ENCODE measurements around the gene TSNAX.
"Not testable (repeated sequence)": the region's sequence is repeated elsewhere in the genome, so short reads cannot be mapped to it uniquely, and the experiment has no call there.

The TSNAX gene

GRCh38 chr1:231528172-231529029, at the start of gene TSNAX:
Gene TSNAX (plus strand): TSS chr1:231528669. CDS start chr1:231528811, 142 bp downstream.
- DNase-seq = peak; percentile 91

- no peak for DNase-seq
These were observed 49.7 kb upstream of the TSNAX start for GRCh38 chr1:231478811-231479210.

GRCh38 chr1:231480008-231480407, 48.5 kb upstream of the TSNAX start:
- no peak for DNase-seq

- no peak for DNase-seq
These were observed 47.2 kb upstream of the TSNAX start for GRCh38 chr1:231481289-231481688.

- no peak for DNase-seq
These were observed 43.3 kb upstream of the TSNAX start for GRCh38 chr1:231485029-231485784.

GRCh38 chr1:231487019-231487418, 41.5 kb upstream of the TSNAX start:
- DNase-seq = no peak

GRCh38 chr1:231487910-231488309, 40.6 kb upstream of the TSNAX start:
- no peak for DNase-seq

- DNase-seq = no peak
These were observed 34.9 kb upstream of the TSNAX start for GRCh38 chr1:231493421-231494185.

- no peak for DNase-seq
These were observed 33.9 kb upstream of the TSNAX start for GRCh38 chr1:231494439-231495110.

GRCh38 chr1:231497629-231498152, 30.8 kb upstream of the TSNAX start:
- DNase-seq = no peak

- no peak for DNase-seq
These were observed 29.2 kb upstream of the TSNAX start for GRCh38 chr1:231499148-231499763.

GRCh38 chr1:231500666-231501065, 27.8 kb upstream of the TSNAX start:
- no peak for DNase-seq

- not testable (repeated sequence) for DNase-seq
These were observed 25.3 kb upstream of the TSNAX start for GRCh38 chr1:231503168-231503567.

- no peak for DNase-seq
These were observed 20.8 kb upstream of the TSNAX start for GRCh38 chr1:231507476-231508355.

- no peak for DNase-seq
These were observed 20.0 kb upstream of the TSNAX start for GRCh38 chr1:231508497-231508896.

GRCh38 chr1:231508941-231509340, 19.5 kb upstream of the TSNAX start:
- no peak for DNase-seq

- DNase-seq = no peak
These were observed 16.2 kb upstream of the TSNAX start for GRCh38 chr1:231512147-231512698.

GRCh38 chr1:231515748-231516147, 12.7 kb upstream of the TSNAX start:
- DNase-seq = no peak

GRCh38 chr1:231517076-231517475, 11.4 kb upstream of the TSNAX start:
- no peak for DNase-seq

GRCh38 chr1:231518485-231519034, 9.9 kb upstream of the TSNAX start:
- DNase-seq = no peak
